BJ (cell line): ENCODE data around the gene NFAT5. TPM values are rescaled to one million over a fixed set of nuclear protein-coding genes. Genes with fewer than 3 reads are reported as not detected.

ENCODE experiments used
- CTCF ChIA-PET: fragments of 350-600 bp; formaldehyde crosslinking; extraction: SDS; loops from one replicate; lab custom pipeline; 2021; ENCODE audit warnings: antibody characterized with exemption, inconsistent platforms; lab: Yijun Ruan, JAX
- POLR2A ChIA-PET: fragments of 300-600 bp; sonication (Branson Sonifier 250); formaldehyde crosslinking; extraction: SDS; loops from one replicate; lab custom pipeline; 2021; ENCODE audit warnings: antibody characterized with exemption; lab: Charles Lee
- DNase-seq: peaks from one replicate; pipeline ENCODE4 v3.0.0-alpha.2; 2011; ENCODE audit warnings: low read depth
- H3K27me3 ChIP-seq: 2 replicates; pipeline ENCODE4 v1.6.0; 2011; ENCODE audit warnings: low read length; ENCODE audit not compliant: control insufficient read depth, insufficient read depth
- H3K36me3 ChIP-seq: 2 replicates; pipeline ENCODE4 v1.5.1; 2011; ENCODE audit warnings: low read length; ENCODE audit not compliant: control insufficient read depth, insufficient read depth
- H3K4me3 ChIP-seq: 2 replicates; pipeline ENCODE4 v1.5.1; 2011; ENCODE audit warnings: low read depth, mild to moderate bottlenecking, control low read depth, low read length
- CTCF ChIP-seq: IDR thresholded peaks from 2 replicates; pipeline ENCODE4 v1.5.1; 2011; ENCODE audit warnings: low read depth, mild to moderate bottlenecking, control low read depth, inconsistent platforms, low read length, moderate library complexity; ENCODE audit not compliant: insufficient read depth
- polyA plus RNA-seq: library from polyadenylated mRNA; depleted of rRNA; stranded (reverse); fragments of >200 nt; gene quantifications from 2 replicates; pipeline ENCODE4 v1.2.3, GENCODE V29; 2011

NFAT5 gene
- polyA plus RNA-seq, 1 experiment, result 29.6 TPM

DNA sequence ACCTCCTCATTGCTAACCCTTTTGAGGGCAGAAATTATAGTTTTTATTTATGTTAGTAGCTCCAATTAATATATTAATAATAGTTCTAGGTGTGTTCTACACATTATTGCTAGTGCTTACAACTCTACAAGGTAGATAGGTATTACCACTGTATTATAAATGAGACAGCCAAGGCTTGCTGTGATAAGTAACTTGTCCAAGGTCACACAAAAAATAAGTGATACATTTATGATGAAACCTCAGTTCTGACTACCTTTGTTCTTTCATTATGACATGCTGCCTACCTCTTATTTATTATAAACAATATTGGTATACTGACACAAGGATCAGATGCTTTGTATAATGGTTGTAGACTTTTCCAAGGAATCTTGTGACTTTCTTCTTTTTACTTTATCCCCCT lies 41.2 kb downstream of the NFAT5 start:
- Histone ChIP-seq H3K4me3 (no peak overlapping the region), H3K36me3 (no peaks in the 10 kb centered on the region), H3K27me3 (no peaks in the 10 kb centered on the region)
- ChIA-PET POLR2A (no interaction called here), CTCF (interaction anchor here (0.8 kb wide), 1 partner anchor 16 kb away, joined by 3 read pairs; no protein-coding TSS in a partner anchor)
- no peak for TF ChIP-seq CTCF
- no peak for DNase-seq

DNA sequence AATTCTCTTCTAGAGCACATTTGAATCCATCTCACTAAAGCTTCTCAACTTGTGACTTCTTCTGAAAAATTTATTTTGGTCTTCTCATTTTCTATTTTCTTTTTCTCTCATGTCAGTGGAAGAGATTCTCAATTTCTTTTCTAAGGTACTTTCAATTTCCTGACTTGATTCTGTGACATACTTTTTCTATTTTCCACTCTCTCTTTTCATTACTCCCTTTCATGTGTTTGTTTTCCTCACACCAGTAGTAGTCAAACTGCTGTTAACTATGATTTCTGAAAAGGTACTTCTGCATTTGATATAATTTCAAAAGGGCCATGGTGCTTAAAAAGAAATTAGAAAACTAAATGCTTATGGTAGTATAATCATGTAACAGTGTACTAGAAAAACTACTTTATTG lies 41.9 kb downstream of the NFAT5 start:
- DNase-seq, result no peak
- H3K36me3 ChIP-seq, result no peaks in the 10 kb centered on the region
- TF ChIP-seq CTCF, result no peak
- no peaks in the 10 kb centered on the region for H3K27me3 ChIP-seq
- POLR2A ChIA-PET, result no interaction called here
- H3K4me3 ChIP-seq, result no peak overlapping the region
- CTCF ChIA-PET, result no interaction called here

GRCh38 chr16:69610356-69610755 lies 44.6 kb downstream of the NFAT5 start:
- no peaks in the 10 kb centered on the region for H3K27me3 ChIP-seq
- CTCF ChIA-PET, result interaction anchor here (0.6 to 1.3 kb wide), 3 partner anchors 9 to 13 kb away, joined by 3 to 4 read pairs (median 3); no protein-coding TSS in a partner anchor
- POLR2A ChIA-PET, result interaction anchor here (0.6 kb wide), 1 partner anchor 21 kb away, joined by 7 read pairs; no protein-coding TSS in a partner anchor
- no peak overlapping the region for H3K4me3 ChIP-seq
- TF ChIP-seq CTCF, result no peak
- DNase-seq, result no peak
- H3K36me3 ChIP-seq, result no peaks in the 10 kb centered on the region

DNA sequence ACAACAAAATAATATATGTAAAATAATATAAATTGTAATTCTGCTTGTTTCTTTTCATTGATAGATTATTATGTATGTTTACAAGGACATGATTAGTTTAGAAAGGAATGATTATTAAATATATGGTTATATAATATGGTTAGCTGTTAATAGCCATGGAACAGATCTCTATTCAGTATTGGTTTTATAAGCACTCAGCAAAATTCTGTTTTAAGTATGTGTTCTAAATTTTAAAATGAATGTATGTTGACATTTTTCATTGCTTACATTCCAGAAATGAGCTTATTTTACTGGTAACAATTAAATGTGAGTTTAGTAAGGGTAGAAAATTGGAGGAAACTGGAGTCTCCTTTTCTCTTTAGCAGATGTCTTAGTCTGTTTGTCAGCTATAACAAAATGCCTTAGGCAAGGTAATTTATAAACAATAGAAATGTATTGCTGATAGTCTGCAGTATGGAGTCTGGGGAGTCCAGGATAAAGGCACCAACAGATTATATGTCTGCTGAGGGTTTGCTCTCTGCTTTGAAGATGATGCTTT lies 45.4 kb downstream of the NFAT5 start:
- H3K36me3 ChIP-seq, result peaks cover 1% of the 10 kb centered on the region; the same call in 1 of the 2 replicates
- ChIA-PET CTCF (interaction anchor here (0.6 to 1.3 kb wide), 5 partner anchors 9 to 215 kb away, joined by 3 to 4 read pairs (median 3); no protein-coding TSS in a partner anchor), POLR2A (interaction anchor here (0.5 to 1.0 kb wide), 3 partner anchors 10 to 854 kb away, joined by 3 to 4 read pairs (median 3); no protein-coding TSS in a partner anchor)
- no peak overlapping the region for H3K4me3 ChIP-seq
- no peak for TF ChIP-seq CTCF
- H3K27me3 ChIP-seq, result no peaks in the 10 kb centered on the region
- no peak for DNase-seq

GRCh38 chr16:69613378-69614154 lies 47.8 kb downstream of the NFAT5 start:
- POLR2A ChIA-PET, result no interaction called here
- Histone ChIP-seq H3K36me3 (peaks cover 1% of the 10 kb centered on the region; the same call in 1 of the 2 replicates), H3K27me3 (no peaks in the 10 kb centered on the region), H3K4me3 (no peak overlapping the region)
- no peak for DNase-seq
- CTCF ChIA-PET, result interaction anchor here (0.9 kb wide), 1 partner anchor 23 kb away, joined by 3 read pairs; no protein-coding TSS in a partner anchor
- TF ChIP-seq CTCF, result no peak
